Loucy (cell line): ENCODE measurements around the gene CERK.

Source experiments
- H2AFZ ChIP-seq: fragments of 200-600 bp; sonication (generic); 2 replicates; pipeline ENCODE4 v1.6.0; 2016; ENCODE audit warnings: antibody characterized with exemption, mild to moderate bottlenecking, low read length, moderate library complexity
- H3F3A ChIP-seq: fragments of 200-600 bp; 2 replicates; pipeline ENCODE4 v1.6.0; 2016; ENCODE audit warnings: antibody characterized with exemption, low read depth, mild to moderate bottlenecking
- H3K27me3 ChIP-seq: fragments of 200-600 bp; sonication (generic); 2 replicates; pipeline ENCODE4 v1.6.1; 2014; ENCODE audit warnings: low read length, mild to moderate bottlenecking; ENCODE audit not compliant: insufficient read depth, poor library complexity, severe bottlenecking
- H3K36me3 ChIP-seq: fragments of 200-600 bp; sonication (generic); 2 replicates; pipeline ENCODE4 v1.6.1; 2016; ENCODE audit warnings: low read length; ENCODE audit not compliant: insufficient read depth
- H3K4me1 ChIP-seq: fragments of 200-600 bp; sonication (generic); 2 replicates; pipeline ENCODE4 v1.5.1; 2014; ENCODE audit warnings: low read length, mild to moderate bottlenecking; ENCODE audit not compliant: insufficient read depth, poor library complexity, severe bottlenecking
- H3K4me2 ChIP-seq: fragments of 200-600 bp; sonication (generic); 2 replicates; pipeline ENCODE4 v1.6.0; 2014; ENCODE audit warnings: antibody characterized with exemption, low read length, low read depth, mild to moderate bottlenecking; ENCODE audit not compliant: poor library complexity, severe bottlenecking
- H3K4me3 ChIP-seq: fragments of 200-600 bp; sonication (generic); 2 replicates; pipeline ENCODE4 v1.5.1; 2014; ENCODE audit warnings: low read length, mild to moderate bottlenecking, mixed read lengths; ENCODE audit not compliant: poor library complexity, severe bottlenecking
- H3K79me2 ChIP-seq: fragments of 200-600 bp; sonication (generic); 2 replicates; pipeline ENCODE4 v1.6.1; 2014; ENCODE audit warnings: low read length; ENCODE audit not compliant: insufficient read depth
- H3K9ac ChIP-seq: fragments of 200-600 bp; sonication (generic); 2 replicates; pipeline ENCODE4 v1.6.0; 2014; ENCODE audit warnings: mild to moderate bottlenecking, low read depth, low read length, moderate library complexity; ENCODE audit not compliant: poor library complexity, severe bottlenecking
- H3K9me2 ChIP-seq: fragments of 200-600 bp; sonication (generic); replicated peaks from 2 replicates; pipeline ENCODE4 v1.6.1; 2016; ENCODE audit warnings: low read depth, low read length, mixed read lengths
- H3K9me3 ChIP-seq: fragments of 200-600 bp; sonication (generic); 2 replicates; pipeline ENCODE4 v1.6.1; 2014; ENCODE audit warnings: mild to moderate bottlenecking, antibody characterized with exemption, low read length, low read depth; ENCODE audit not compliant: insufficient read depth
- H4K20me1 ChIP-seq: fragments of 200-600 bp; sonication (generic); 2 replicates; pipeline ENCODE4 v1.6.0; 2014; ENCODE audit warnings: antibody characterized with exemption, low read length, mild to moderate bottlenecking; ENCODE audit not compliant: insufficient read depth, poor library complexity, severe bottlenecking
- EZH2phosphoT487 ChIP-seq: fragments of 200-600 bp; IDR thresholded peaks from 2 replicates; pipeline ENCODE4 v1.6.1; 2018; ENCODE audit warnings: antibody characterized with exemption, mild to moderate bottlenecking, moderate library complexity, borderline replicate concordance
- TF ChIP-seq, protein P1 (sequence below): fragments of 200-600 bp; sonication (generic); conservative IDR thresholded peaks from 2 replicates; pipeline ENCODE4 v1.5.1; 2014; ENCODE audit warnings: mild to moderate bottlenecking, antibody characterized with exemption, low read length

CERK gene

DNA sequence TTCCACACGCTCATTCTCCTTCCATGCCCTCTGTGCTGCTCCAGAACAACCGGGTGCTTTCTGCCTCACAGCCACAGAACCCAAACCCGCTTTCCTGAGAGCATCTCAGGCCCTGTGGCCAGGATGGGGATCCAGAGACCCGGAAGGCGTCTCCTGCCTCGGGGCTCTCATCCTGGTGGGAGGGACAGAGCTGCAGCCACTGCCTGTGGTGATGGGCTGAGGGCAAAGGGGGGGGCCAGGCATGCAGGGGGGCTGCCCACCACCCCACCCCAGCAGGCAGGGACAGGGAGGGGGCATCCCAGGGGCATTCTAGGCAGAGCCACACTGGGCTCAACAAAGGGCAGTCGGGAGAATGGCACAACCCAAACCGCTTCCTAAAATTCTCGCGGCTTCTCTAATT is 41.4 kb downstream of the CERK start:
- Histone ChIP-seq H3K4me3 (no peak overlapping the region), H3K9me2 (no peaks in the 10 kb centered on the region), H3K4me1 (no peaks in the 10 kb centered on the region), H3K9ac (no peak overlapping the region), H3F3A (no peaks in the 10 kb centered on the region), H4K20me1 (no peaks in the 10 kb centered on the region), H2AFZ (no peak overlapping the region), H3K4me2 (no peak overlapping the region), H3K9me3 (no peaks in the 10 kb centered on the region), H3K36me3 (peaks cover 82% of the 10 kb centered on the region; the same call in 1 of the 2 replicates), H3K79me2 (no peaks in the 10 kb centered on the region), H3K27me3 (no peaks in the 10 kb centered on the region)
- no peak for TF ChIP-seq EZH2phosphoT487
- TF ChIP-seq, protein P1, sequence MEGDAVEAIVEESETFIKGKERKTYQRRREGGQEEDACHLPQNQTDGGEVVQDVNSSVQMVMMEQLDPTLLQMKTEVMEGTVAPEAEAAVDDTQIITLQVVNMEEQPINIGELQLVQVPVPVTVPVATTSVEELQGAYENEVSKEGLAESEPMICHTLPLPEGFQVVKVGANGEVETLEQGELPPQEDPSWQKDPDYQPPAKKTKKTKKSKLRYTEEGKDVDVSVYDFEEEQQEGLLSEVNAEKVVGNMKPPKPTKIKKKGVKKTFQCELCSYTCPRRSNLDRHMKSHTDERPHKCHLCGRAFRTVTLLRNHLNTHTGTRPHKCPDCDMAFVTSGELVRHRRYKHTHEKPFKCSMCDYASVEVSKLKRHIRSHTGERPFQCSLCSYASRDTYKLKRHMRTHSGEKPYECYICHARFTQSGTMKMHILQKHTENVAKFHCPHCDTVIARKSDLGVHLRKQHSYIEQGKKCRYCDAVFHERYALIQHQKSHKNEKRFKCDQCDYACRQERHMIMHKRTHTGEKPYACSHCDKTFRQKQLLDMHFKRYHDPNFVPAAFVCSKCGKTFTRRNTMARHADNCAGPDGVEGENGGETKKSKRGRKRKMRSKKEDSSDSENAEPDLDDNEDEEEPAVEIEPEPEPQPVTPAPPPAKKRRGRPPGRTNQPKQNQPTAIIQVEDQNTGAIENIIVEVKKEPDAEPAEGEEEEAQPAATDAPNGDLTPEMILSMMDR = no peak

- Histone ChIP-seq H4K20me1 (no peaks in the 10 kb centered on the region), H3K36me3 (peaks cover 82% of the 10 kb centered on the region; the same call in 1 of the 2 replicates), H2AFZ (no peak overlapping the region), H3K4me2 (no peak overlapping the region), H3K4me3 (no peak overlapping the region), H3F3A (no peaks in the 10 kb centered on the region), H3K9me2 (no peaks in the 10 kb centered on the region), H3K4me1 (no peaks in the 10 kb centered on the region), H3K79me2 (no peaks in the 10 kb centered on the region), H3K9me3 (no peaks in the 10 kb centered on the region), H3K9ac (no peak overlapping the region), H3K27me3 (no peaks in the 10 kb centered on the region)
- no peak for TF ChIP-seq EZH2phosphoT487
- TF ChIP-seq, protein P1 = no peak
Measured at GRCh38 chr22:46696229-46696518, 41.9 kb downstream of the CERK start.

- H2AFZ ChIP-seq = no peak overlapping the region
- peaks cover 80% of the 10 kb centered on the region; the same call in 1 of the 2 replicates for H3K36me3 ChIP-seq
- no peak overlapping the region for H3K4me3 ChIP-seq
- no peaks in the 10 kb centered on the region for H3K9me2 ChIP-seq
- no peaks in the 10 kb centered on the region for H3K27me3 ChIP-seq
- H3F3A ChIP-seq = no peaks in the 10 kb centered on the region
- H3K9ac ChIP-seq = no peak overlapping the region
- H3K4me1 ChIP-seq = no peaks in the 10 kb centered on the region
- H3K4me2 ChIP-seq = no peak overlapping the region
- TF ChIP-seq EZH2phosphoT487 = no peak
- TF ChIP-seq, protein P1 = no peak
- H3K79me2 ChIP-seq = no peaks in the 10 kb centered on the region
- no peaks in the 10 kb centered on the region for H3K9me3 ChIP-seq
- H4K20me1 ChIP-seq = no peaks in the 10 kb centered on the region
Measured at GRCh38 chr22:46695346-46696228, 42.5 kb downstream of the CERK start.
